ENCODE data around the gene LILRA2.

DNA sequence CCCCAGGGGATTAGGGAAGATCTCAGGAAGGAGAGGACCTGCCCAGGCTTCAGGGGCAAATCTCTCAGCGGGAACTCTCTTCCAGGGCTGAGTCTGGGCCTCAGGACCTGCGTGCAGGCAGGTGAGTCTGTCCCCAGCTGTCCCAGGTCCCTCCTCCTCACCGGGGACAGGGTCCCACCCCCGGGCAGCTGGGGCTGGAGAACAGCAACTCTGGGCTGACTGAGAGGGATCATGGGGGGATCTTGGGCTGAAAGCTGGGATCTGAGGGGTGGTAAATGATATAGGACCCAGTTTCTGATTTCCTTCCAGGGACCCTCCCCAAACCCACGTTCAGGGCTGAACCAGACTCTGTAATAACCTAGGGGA, 34.2 kb downstream of the LILRA2 start:
- no peak for TF ChIP-seq CTCF (conservative IDR thresholded peaks at IDR 0.05 in 1 of 2, IDR thresholded peaks at IDR 0.05 in 1 of 2; ENCODE audit: low read depth in 1 of 2, low read length in 2 of 2)
- TF ChIP-seq EZH2 (IDR thresholded peaks at IDR 0.05; ENCODE audit: low read length, missing control alignments), result no peak
